GM12875 (cell line): ENCODE data around the gene ELOVL2.

Source experiments
- H3K4me3 ChIP-seq: one replicate; pipeline ENCODE4 v1.5.1; 2011; ENCODE audit warnings: low read depth, low read length, control low read depth
- TF ChIP-seq, protein P1 (sequence below): IDR thresholded peaks from 2 replicates; pipeline ENCODE4 v1.5.1; 2011; ENCODE audit warnings: low read depth, mild to moderate bottlenecking, control low read depth, inconsistent platforms, low read length, moderate library complexity, borderline replicate concordance; ENCODE audit not compliant: insufficient read depth

Gene ELOVL2

DNA sequence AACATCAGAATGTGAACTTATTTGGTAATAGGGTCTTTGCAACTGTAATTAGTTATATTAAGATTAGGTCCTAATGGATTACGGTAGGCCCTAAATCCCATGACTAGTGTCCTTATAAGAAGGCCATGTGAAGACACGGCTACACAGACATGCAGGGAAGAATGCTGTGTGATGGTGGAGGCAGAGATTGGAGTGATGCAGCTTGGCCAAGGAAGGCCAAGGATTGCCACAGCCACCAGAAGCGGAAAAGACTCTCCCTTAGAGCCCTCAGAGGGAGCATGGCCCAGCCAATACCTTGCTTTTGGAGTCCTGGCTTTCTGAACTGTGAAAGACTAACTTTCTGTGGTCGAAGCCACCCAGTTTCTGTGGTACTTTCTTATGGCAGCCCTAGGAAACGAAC, 39.9 kb upstream of the ELOVL2 start:
- TF ChIP-seq, protein P1, sequence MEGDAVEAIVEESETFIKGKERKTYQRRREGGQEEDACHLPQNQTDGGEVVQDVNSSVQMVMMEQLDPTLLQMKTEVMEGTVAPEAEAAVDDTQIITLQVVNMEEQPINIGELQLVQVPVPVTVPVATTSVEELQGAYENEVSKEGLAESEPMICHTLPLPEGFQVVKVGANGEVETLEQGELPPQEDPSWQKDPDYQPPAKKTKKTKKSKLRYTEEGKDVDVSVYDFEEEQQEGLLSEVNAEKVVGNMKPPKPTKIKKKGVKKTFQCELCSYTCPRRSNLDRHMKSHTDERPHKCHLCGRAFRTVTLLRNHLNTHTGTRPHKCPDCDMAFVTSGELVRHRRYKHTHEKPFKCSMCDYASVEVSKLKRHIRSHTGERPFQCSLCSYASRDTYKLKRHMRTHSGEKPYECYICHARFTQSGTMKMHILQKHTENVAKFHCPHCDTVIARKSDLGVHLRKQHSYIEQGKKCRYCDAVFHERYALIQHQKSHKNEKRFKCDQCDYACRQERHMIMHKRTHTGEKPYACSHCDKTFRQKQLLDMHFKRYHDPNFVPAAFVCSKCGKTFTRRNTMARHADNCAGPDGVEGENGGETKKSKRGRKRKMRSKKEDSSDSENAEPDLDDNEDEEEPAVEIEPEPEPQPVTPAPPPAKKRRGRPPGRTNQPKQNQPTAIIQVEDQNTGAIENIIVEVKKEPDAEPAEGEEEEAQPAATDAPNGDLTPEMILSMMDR: no peak
- H3K4me3 ChIP-seq: no peak overlapping the region

DNA sequence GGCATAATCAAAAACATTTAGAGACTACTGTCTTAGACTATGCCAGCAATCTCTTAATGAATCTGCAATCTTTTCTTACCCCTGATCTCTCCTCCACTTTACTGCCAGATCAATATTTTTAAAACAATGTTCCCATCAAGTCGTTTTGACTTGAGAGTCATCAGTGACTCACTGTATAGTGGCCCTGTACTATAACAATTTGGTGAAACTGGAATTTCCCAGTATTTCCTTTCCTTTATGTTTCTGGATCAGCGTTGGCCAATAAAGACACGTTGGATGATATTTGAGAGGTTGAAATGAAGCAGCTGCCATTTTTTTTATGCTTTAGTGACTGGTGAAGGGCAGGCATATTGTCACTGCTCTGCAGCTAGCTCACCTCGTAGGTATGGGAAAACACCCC, 39.4 kb upstream of the ELOVL2 start:
- TF ChIP-seq, protein P1: no peak

DNA sequence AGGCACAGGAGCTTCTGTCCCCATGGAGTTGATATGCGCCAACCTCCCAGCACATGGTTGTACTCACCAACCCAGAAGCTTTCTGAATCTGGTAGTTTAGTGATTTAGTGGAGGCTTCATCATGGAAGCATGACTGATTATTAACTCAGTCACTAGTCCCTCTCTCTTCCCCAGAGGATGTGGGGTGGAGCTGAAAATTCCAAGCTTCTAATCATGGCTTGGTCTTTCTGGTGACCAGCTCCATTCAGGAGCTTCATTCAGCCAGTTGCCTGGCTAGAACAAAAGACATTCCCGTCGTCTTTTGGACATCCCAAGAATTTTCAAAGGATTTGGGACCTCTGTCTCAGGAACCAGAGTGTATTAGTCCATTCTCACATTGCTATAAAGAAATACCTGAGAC, 36.2 kb upstream of the ELOVL2 start:
- no peak overlapping the region for H3K4me3 ChIP-seq
- TF ChIP-seq, protein P1: no peak

More for the DNA sequence above, 39.4 kb upstream of the ELOVL2 start:
- no peak overlapping the region for H3K4me3 ChIP-seq

DNA sequence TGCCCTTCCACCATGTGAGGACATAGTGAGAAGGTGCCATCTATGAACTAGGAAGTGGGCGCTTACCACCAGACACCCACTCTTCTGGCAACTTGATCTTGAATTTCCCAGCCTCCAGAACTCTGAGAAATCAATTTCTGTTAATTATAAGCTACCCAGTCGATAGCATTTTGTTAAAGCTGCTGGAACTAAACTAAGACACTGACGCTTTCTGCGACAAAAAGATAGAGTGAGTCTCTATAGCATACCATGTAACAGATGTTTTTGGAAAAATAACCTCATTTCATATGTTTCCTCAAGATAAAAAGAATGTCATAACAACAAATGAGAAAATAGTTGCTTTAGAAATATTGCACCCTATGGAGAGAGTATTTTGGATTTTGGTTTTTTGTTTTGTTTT, 34.2 kb upstream of the ELOVL2 start:
- TF ChIP-seq, protein P1: no peak
- no peak overlapping the region for H3K4me3 ChIP-seq

DNA sequence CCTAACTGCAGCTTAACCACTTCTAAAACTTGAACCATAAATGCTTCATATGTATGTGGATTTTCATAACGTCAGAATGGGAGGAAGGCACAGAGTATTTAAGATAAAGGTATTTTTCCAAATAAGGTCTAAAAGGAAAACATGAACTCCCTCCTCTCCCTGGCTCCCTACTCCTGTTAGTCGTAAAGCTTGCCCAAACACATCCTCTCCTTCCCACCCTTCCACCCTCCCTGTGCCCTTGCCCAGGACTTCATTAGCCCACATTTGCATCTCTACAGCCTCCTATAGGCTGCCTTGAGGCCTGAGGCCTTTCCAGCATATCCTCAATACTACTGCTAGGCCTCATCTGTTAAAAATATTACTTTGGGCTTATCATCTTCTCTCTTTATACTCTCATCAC, 32.4 kb upstream of the ELOVL2 start:
- H3K4me3 ChIP-seq: no peak overlapping the region
- TF ChIP-seq, protein P1: no peak

DNA sequence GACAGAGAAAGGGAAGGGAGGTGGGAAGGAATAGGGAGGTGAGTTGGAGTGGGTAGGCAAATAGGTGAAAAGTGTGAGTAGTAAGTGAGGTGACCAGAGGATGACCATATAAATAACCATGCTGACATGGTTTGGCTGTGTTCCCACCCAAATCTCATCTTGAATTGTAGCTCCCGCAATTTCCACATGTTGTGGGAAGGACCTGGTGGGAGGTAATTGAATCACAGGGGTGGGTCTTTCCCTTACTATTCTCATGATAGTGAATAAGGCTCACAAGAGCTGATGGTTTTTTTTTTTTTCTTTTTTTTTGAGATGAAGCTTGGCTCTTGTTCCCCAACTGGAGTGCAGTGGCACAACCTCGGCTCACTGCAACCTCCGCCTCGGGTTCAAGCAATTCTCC, 28.0 kb upstream of the ELOVL2 start:
- H3K4me3 ChIP-seq: no peak overlapping the region
- TF ChIP-seq, protein P1: no peak

DNA sequence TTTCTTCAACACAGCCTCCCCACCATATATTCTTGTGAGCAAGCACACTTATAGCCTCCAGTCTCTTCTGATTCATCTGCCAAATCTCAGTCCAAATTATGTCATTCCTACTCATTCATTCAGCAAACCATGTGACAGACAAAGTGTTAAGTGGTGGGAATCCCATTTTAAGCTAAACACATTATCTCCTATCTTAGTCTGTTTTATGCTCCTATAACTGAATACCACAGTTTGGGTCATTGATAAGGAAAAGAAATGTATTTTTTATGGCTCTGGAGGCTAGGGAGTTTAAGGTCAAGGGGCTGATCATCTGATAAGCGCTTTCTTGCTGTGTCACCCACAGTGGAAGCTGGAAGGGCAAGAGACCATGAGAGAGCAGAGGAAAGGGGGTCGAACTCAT, 25.7 kb upstream of the ELOVL2 start:
- H3K4me3 ChIP-seq: no peak overlapping the region
- TF ChIP-seq, protein P1: no peak
